Keratinocyte (primary cell): ENCODE results near the gene C4orf54. TPM values are rescaled to one million over a fixed set of nuclear protein-coding genes. Genes with fewer than 3 reads are reported as not detected.

Experiments
- DNase-seq: peaks from one replicate; pipeline ENCODE4 v3.0.0-alpha.2; 2011; ENCODE audit warnings: low read depth, missing footprints, low spot score
- FAIRE-seq: peaks from 2 replicates; lab custom pipeline; 2011; peaks lifted over from hg19 to GRCh38; lab: Jason Lieb, UNC
- H2AFZ ChIP-seq: 2 replicates; pipeline ENCODE4 v1.6.0; 2012; ENCODE audit warnings: low read length, control low read depth, inconsistent platforms; ENCODE audit not compliant: control insufficient read depth
- H3K27ac ChIP-seq: 2 replicates; pipeline ENCODE4 v1.5.1; 2011; ENCODE audit warnings: low read length; ENCODE audit not compliant: control insufficient read depth, insufficient read depth
- H3K27me3 ChIP-seq: 3 replicates; pipeline ENCODE4 v1.6.0; 2011; ENCODE audit warnings: low read length; ENCODE audit not compliant: control insufficient read depth, insufficient read depth; ENCODE audit errors: extremely low read depth
- H3K36me3 ChIP-seq, 2 experiments: 2 replicates in 1 of 2; 3 replicates in 1 of 2; pipeline ENCODE4 v1.5.1; 2011; ENCODE audit warnings: low read length in 2 of 2, mild to moderate bottlenecking in 1 of 2; ENCODE audit not compliant: control insufficient read depth in 2 of 2, insufficient read depth in 2 of 2; ENCODE audit errors: extremely low read depth in 1 of 2
- H3K4me1 ChIP-seq: 3 replicates; pipeline ENCODE4 v1.5.1; 2011; ENCODE audit warnings: low read length; ENCODE audit not compliant: control insufficient read depth, insufficient read depth; ENCODE audit errors: extremely low read depth
- H3K4me2 ChIP-seq: 3 replicates; pipeline ENCODE4 v1.6.0; 2011; ENCODE audit warnings: low read depth, low read length; ENCODE audit not compliant: control insufficient read depth, insufficient read depth; ENCODE audit errors: extremely low read depth
- H3K4me3 ChIP-seq, 3 experiments: fragments of 200-600 bp in 1 of 3; sonication (generic) in 1 of 3; 2 replicates in 2 of 3; 3 replicates in 1 of 3; pipeline ENCODE4 v1.5.1; 2011 to 2016; ENCODE audit warnings: low read length in 3 of 3, mild to moderate bottlenecking in 3 of 3, control low read depth in 2 of 3, inconsistent platforms in 1 of 3, low read depth in 1 of 3, mixed read lengths in 1 of 3, mixed run types in 1 of 3, moderate library complexity in 1 of 3; ENCODE audit not compliant: control insufficient read depth in 2 of 3, insufficient read depth in 2 of 3; ENCODE audit errors: extremely low read depth in 1 of 3
- H3K79me2 ChIP-seq: 2 replicates; pipeline ENCODE4 v1.6.0; 2012; ENCODE audit warnings: low read length; ENCODE audit not compliant: control insufficient read depth, insufficient read depth
- H3K9ac ChIP-seq: 3 replicates; pipeline ENCODE4 v1.6.0; 2011; ENCODE audit warnings: low read length; ENCODE audit not compliant: control insufficient read depth, insufficient read depth; ENCODE audit errors: extremely low read depth
- H3K9me1 ChIP-seq: 3 replicates; pipeline ENCODE4 v1.6.0; 2011; ENCODE audit warnings: low read length; ENCODE audit not compliant: control insufficient read depth, insufficient read depth; ENCODE audit errors: extremely low read depth
- H3K9me3 ChIP-seq: 2 replicates; pipeline ENCODE4 v1.5.1; 2012; ENCODE audit warnings: low read depth, low read length; ENCODE audit not compliant: control insufficient read depth
- H4K20me1 ChIP-seq: 3 replicates; pipeline ENCODE4 v1.6.0; 2011; ENCODE audit warnings: low read length; ENCODE audit not compliant: control insufficient read depth, insufficient read depth; ENCODE audit errors: extremely low read depth
- CTCF ChIP-seq, 3 experiments: IDR thresholded peaks in 1 of 3; conservative IDR thresholded peaks in 1 of 3; optimal IDR thresholded peaks in 1 of 3; 2 replicates in 2 of 3; 3 replicates in 1 of 3; pipeline versions ENCODE3 to v1.5.1; 2011; ENCODE audit warnings: low read length in 3 of 3, mild to moderate bottlenecking in 3 of 3, moderate library complexity in 2 of 3, control low read depth in 1 of 3, inconsistent platforms in 1 of 3; ENCODE audit not compliant: insufficient read depth in 2 of 3; ENCODE audit errors: extremely low read depth in 1 of 3
- EZH2 ChIP-seq: IDR thresholded peaks from one replicate; pipeline ENCODE4 v1.6.1; 2012; ENCODE audit warnings: inconsistent platforms, mild to moderate bottlenecking, low read length, moderate library complexity
- dilution Hi-C: fragments of 300-500 bp; cut with MboI; formaldehyde crosslinking; loops from one replicate; pipeline ENCODE4 v1.7.0; 2020; ENCODE audit warnings: low sequenced_read_pairs; ENCODE audit not compliant: extremely low pct_ligation_motif_present
- polyA plus RNA-seq, 5 experiments: library from polyadenylated mRNA; depleted of rRNA in 3 of 5; stranded (reverse) in 3 of 5; stranded (forward) in 1 of 5; unstranded in 1 of 5; fragments of >200 nt; gene quantifications; 1 replicate in 1 of 5; 2 replicates in 3 of 5; 3 replicates in 1 of 5; pipeline versions ENCODE4 v1.2.1 to v1.2.3, GENCODE V29; 2011 to 2012; ENCODE audit warnings: missing spikeins in 2 of 5, low read depth in 1 of 5, low replicate concordance in 1 of 5

C4orf54 gene
- polyA plus RNA-seq, 1 donor (not counting 4 experiments of a cell fraction or from before 2014, with no cell fraction given) = 0.01 TPM

GRCh38 chr4:99624141-99624719, 33.4 kb downstream of the C4orf54 start:
- no peaks in the 10 kb centered on the region for H3K36me3 ChIP-seq
- DNase-seq (no peak), FAIRE-seq (no peak)
- H3K9ac ChIP-seq = no peak overlapping the region
- H3K79me2 ChIP-seq = no peaks in the 10 kb centered on the region
- no peaks in the 10 kb centered on the region for H4K20me1 ChIP-seq
- no peak overlapping the region for H3K27ac ChIP-seq
- H3K4me1 ChIP-seq = no peaks in the 10 kb centered on the region
- TF ChIP-seq CTCF (optimal IDR thresholded peaks at IDR 0.05 in 1 of 3, IDR thresholded peaks at IDR 0.05 in 1 of 3, conservative IDR thresholded peaks at IDR 0.05 in 1 of 3; ENCODE audit: extremely low read depth in 1 of 3, insufficient read depth in 2 of 3, low read length in 3 of 3) (no peak), EZH2 (no peak)
- dilution Hi-C loops = no loop called here
- H3K4me3 ChIP-seq = no peak overlapping the region
- no peaks in the 10 kb centered on the region for H3K27me3 ChIP-seq
- H3K9me1 ChIP-seq = no peaks in the 10 kb centered on the region
- no peak overlapping the region for H3K4me2 ChIP-seq
- no peaks in the 10 kb centered on the region for H3K9me3 ChIP-seq
- H2AFZ ChIP-seq = no peak overlapping the region

- Histone ChIP-seq H3K4me1 (no peaks in the 10 kb centered on the region), H3K79me2 (no peaks in the 10 kb centered on the region), H3K36me3 (no peaks in the 10 kb centered on the region), H3K9me1 (no peaks in the 10 kb centered on the region), H3K9me3 (no peaks in the 10 kb centered on the region), H3K4me3 (no peak overlapping the region), H3K4me2 (no peak overlapping the region), H4K20me1 (no peaks in the 10 kb centered on the region), H3K27ac (no peak overlapping the region), H2AFZ (no peak overlapping the region), H3K27me3 (no peaks in the 10 kb centered on the region), H3K9ac (no peak overlapping the region)
- DNase-seq (no peak), FAIRE-seq (no peak)
- dilution Hi-C loops = no loop called here
- TF ChIP-seq CTCF (optimal IDR thresholded peaks at IDR 0.05 in 1 of 3, IDR thresholded peaks at IDR 0.05 in 1 of 3, conservative IDR thresholded peaks at IDR 0.05 in 1 of 3; ENCODE audit: extremely low read depth in 1 of 3, insufficient read depth in 2 of 3, low read length in 3 of 3) = no peak
- TF ChIP-seq EZH2 = no peak
Observed at GRCh38 chr4:99622341-99622740, 35.3 kb downstream of the C4orf54 start.
